Measurements from ENCODE around the gene ACKR1. TPM values are rescaled to one million over a fixed set of nuclear protein-coding genes. Genes with fewer than 3 reads are reported as not detected.

The ACKR1 gene
- total and polyA plus RNA-seq, 4 donors = 0.08 to 17.2 (median 0.48) TPM; not detected in 1

DNA sequence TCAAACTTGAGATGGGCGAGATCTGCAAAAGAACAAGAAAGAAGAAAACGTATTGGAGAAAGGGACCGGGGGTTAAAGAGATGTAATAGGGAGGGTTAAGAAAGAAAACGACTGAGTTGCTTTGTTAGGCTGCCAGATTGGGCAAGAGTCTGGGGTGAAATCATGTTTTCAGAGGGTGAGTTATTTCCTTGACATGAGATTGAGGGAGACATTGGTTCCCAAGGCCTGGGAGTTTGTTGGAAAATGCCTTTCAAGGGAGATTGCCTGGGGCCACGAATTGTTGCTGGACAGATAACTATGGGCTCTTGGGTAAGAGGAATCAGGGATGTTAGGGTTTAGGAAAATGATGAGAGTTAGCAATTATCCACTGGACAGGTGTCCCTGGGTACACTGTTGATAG lies 34.0 kb upstream of the ACKR1 start:
- Histone ChIP-seq H3K9ac (ENCODE audit: low read depth in 1 of 2, low read length in 2 of 2) (no peak overlapping the region), H3K36me3 (ENCODE audit: control insufficient read depth in 4 of 4, insufficient read depth in 3 of 4, low read depth in 1 of 4, low read length in 3 of 4) (no peaks in the 10 kb centered on the region), H3K4me1 (ENCODE audit: control insufficient read depth in 4 of 4, insufficient read depth in 4 of 4, low read length in 3 of 4) (peaks cover 0 to 2% (median 0%) of the 10 kb centered on the region in 4 donors), H3K9me3 (ENCODE audit: control insufficient read depth in 4 of 4, low read length in 3 of 4) (no peaks in the 10 kb centered on the region), H3K27me3 (ENCODE audit: control insufficient read depth in 4 of 4, insufficient read depth in 4 of 4, low read length in 3 of 4) (peaks cover 0 to 30% (median 3%) of the 10 kb centered on the region in 4 donors), H3K4me3 (ENCODE audit: low read depth in 1 of 3, low read length in 3 of 3) (no peak overlapping the region), H3K27ac (ENCODE audit: low read depth in 1 of 2, low read length in 2 of 2) (no peak overlapping the region)
- TF ChIP-seq, protein P1, sequence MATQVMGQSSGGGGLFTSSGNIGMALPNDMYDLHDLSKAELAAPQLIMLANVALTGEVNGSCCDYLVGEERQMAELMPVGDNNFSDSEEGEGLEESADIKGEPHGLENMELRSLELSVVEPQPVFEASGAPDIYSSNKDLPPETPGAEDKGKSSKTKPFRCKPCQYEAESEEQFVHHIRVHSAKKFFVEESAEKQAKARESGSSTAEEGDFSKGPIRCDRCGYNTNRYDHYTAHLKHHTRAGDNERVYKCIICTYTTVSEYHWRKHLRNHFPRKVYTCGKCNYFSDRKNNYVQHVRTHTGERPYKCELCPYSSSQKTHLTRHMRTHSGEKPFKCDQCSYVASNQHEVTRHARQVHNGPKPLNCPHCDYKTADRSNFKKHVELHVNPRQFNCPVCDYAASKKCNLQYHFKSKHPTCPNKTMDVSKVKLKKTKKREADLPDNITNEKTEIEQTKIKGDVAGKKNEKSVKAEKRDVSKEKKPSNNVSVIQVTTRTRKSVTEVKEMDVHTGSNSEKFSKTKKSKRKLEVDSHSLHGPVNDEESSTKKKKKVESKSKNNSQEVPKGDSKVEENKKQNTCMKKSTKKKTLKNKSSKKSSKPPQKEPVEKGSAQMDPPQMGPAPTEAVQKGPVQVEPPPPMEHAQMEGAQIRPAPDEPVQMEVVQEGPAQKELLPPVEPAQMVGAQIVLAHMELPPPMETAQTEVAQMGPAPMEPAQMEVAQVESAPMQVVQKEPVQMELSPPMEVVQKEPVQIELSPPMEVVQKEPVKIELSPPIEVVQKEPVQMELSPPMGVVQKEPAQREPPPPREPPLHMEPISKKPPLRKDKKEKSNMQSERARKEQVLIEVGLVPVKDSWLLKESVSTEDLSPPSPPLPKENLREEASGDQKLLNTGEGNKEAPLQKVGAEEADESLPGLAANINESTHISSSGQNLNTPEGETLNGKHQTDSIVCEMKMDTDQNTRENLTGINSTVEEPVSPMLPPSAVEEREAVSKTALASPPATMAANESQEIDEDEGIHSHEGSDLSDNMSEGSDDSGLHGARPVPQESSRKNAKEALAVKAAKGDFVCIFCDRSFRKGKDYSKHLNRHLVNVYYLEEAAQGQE (IDR thresholded peaks at IDR 0.05) = no peak
- no peak for TF ChIP-seq GABPA (IDR thresholded peaks at IDR 0.05 in 1 of 2, conservative IDR thresholded peaks at IDR 0.05 in 1 of 2)
- TF ChIP-seq JUND (IDR thresholded peaks at IDR 0.05) = no peak
- TF ChIP-seq RXRA (IDR thresholded peaks at IDR 0.05) = no peak
- TF ChIP-seq, protein P2, sequence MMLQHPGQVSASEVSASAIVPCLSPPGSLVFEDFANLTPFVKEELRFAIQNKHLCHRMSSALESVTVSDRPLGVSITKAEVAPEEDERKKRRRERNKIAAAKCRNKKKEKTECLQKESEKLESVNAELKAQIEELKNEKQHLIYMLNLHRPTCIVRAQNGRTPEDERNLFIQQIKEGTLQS (IDR thresholded peaks at IDR 0.05) = no peak
- TF ChIP-seq FOXA1 (IDR thresholded peaks at IDR 0.05) = no peak
- no peak for TF ChIP-seq RAD21 (IDR thresholded peaks at IDR 0.05)
- TF ChIP-seq HNF4G (IDR thresholded peaks at IDR 0.05) = no peak
- TF ChIP-seq, protein P3, sequence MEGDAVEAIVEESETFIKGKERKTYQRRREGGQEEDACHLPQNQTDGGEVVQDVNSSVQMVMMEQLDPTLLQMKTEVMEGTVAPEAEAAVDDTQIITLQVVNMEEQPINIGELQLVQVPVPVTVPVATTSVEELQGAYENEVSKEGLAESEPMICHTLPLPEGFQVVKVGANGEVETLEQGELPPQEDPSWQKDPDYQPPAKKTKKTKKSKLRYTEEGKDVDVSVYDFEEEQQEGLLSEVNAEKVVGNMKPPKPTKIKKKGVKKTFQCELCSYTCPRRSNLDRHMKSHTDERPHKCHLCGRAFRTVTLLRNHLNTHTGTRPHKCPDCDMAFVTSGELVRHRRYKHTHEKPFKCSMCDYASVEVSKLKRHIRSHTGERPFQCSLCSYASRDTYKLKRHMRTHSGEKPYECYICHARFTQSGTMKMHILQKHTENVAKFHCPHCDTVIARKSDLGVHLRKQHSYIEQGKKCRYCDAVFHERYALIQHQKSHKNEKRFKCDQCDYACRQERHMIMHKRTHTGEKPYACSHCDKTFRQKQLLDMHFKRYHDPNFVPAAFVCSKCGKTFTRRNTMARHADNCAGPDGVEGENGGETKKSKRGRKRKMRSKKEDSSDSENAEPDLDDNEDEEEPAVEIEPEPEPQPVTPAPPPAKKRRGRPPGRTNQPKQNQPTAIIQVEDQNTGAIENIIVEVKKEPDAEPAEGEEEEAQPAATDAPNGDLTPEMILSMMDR (IDR thresholded peaks at IDR 0.05; ENCODE audit: low read depth, low read length, missing input control) = no peak
- no peak for TF ChIP-seq HNF4A (conservative IDR thresholded peaks at IDR 0.05)
- TF ChIP-seq TAF1 (conservative IDR thresholded peaks at IDR 0.05) = no peak
- no peak for TF ChIP-seq NR2F2 (IDR thresholded peaks at IDR 0.05)
- TF ChIP-seq EGR1 (IDR thresholded peaks at IDR 0.05; ENCODE audit: low read depth in 2 of 2) = no peak
- TF ChIP-seq SP1 (IDR thresholded peaks at IDR 0.05) = no peak
- TF ChIP-seq, protein P4, sequence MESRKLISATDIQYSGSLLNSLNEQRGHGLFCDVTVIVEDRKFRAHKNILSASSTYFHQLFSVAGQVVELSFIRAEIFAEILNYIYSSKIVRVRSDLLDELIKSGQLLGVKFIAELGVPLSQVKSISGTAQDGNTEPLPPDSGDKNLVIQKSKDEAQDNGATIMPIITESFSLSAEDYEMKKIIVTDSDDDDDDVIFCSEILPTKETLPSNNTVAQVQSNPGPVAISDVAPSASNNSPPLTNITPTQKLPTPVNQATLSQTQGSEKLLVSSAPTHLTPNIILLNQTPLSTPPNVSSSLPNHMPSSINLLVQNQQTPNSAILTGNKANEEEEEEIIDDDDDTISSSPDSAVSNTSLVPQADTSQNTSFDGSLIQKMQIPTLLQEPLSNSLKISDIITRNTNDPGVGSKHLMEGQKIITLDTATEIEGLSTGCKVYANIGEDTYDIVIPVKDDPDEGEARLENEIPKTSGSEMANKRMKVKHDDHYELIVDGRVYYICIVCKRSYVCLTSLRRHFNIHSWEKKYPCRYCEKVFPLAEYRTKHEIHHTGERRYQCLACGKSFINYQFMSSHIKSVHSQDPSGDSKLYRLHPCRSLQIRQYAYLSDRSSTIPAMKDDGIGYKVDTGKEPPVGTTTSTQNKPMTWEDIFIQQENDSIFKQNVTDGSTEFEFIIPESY (IDR thresholded peaks at IDR 0.05) = no peak
- TF ChIP-seq, protein P5, sequence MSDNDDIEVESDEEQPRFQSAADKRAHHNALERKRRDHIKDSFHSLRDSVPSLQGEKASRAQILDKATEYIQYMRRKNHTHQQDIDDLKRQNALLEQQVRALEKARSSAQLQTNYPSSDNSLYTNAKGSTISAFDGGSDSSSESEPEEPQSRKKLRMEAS (IDR thresholded peaks at IDR 0.05) = no peak
- TF ChIP-seq FOXA2 (IDR thresholded peaks at IDR 0.05) = no peak
- no peak for TF ChIP-seq YY1 (IDR thresholded peaks at IDR 0.05)
- 66% methylated on average over 5 of the region's 5 CpGs for WGBS
- no peak for DNase-seq (ENCODE audit: low spot score)
